Activated CD4-positive, alpha-beta memory T cell treated with anti-CD3 and anti-CD28 coated beads for 36 hours (primary cell): ENCODE measurements around the gene TMOD3. TPM values are rescaled to one million over a fixed set of nuclear protein-coding genes. Genes with fewer than 3 reads are reported as not detected.

ENCODE experiments used
- CTCF ChIA-PET: fragments of 350-600 bp; sonication (Branson Sonifier 250); formaldehyde crosslinking; loops from one replicate; lab custom pipeline; 2021; ENCODE audit warnings: antibody characterized with exemption, inconsistent platforms; lab: Charles Lee
- POLR2A ChIA-PET: fragments of 350-600 bp; sonication (Branson Sonifier 250); formaldehyde crosslinking; loops from one replicate; lab custom pipeline; 2021; ENCODE audit warnings: antibody characterized with exemption; lab: Charles Lee
- DNase-seq: peaks from one replicate; pipeline ENCODE4 v3.0.0-alpha.2; 2020
- H3K27ac Mint-ChIP-seq: one replicate; pipeline ENCODE4 v1.8.0; 2021; ENCODE audit warnings: mixed read lengths
- H3K27me3 Mint-ChIP-seq: one replicate; pipeline ENCODE4 v1.8.0; 2021; ENCODE audit warnings: mixed read lengths
- H3K36me3 Mint-ChIP-seq: one replicate; pipeline ENCODE4 v1.8.0; 2021; ENCODE audit warnings: mixed read lengths
- H3K4me1 Mint-ChIP-seq: one replicate; pipeline ENCODE4 v1.8.0; 2021; ENCODE audit warnings: low read depth, mixed read lengths
- H3K4me3 Mint-ChIP-seq: one replicate; pipeline ENCODE4 v1.8.0; 2021; ENCODE audit warnings: mild to moderate bottlenecking, mixed read lengths
- H3K9me3 Mint-ChIP-seq: one replicate; pipeline ENCODE4 v1.8.0; 2021; ENCODE audit warnings: mixed read lengths
- intact Hi-C: fragments of 100-400 bp; cut with micrococcal nuclease; formaldehyde crosslinking; loops from one replicate; pipeline ENCODE4 v1.15.1; 2023
- total RNA-seq, 2 experiments: library from RNA; stranded (reverse); gene quantifications; one replicate each; pipeline ENCODE4 v1.2.3, GENCODE V29; 2021

The TMOD3 gene
- total RNA-seq, 2 experiments from 2014 or later = 56.9 to 61.6 TPM

GRCh38 chr15:51955504-51955903 lies 126.1 kb downstream of the TMOD3 start:
- H3K4me3 Mint-ChIP-seq = no peak overlapping the region
- H3K27me3 Mint-ChIP-seq = no peaks in the 10 kb centered on the region
- intact Hi-C loops = no loop called here
- peaks cover 52% of the 10 kb centered on the region for H3K36me3 Mint-ChIP-seq
- no peak overlapping the region for H3K27ac Mint-ChIP-seq
- peaks cover under 1% of the 10 kb centered on the region for H3K4me1 Mint-ChIP-seq
- H3K9me3 Mint-ChIP-seq = no peaks in the 10 kb centered on the region
- no peak for DNase-seq
- ChIA-PET CTCF (no interaction called here), POLR2A (no interaction called here)

Other genes with a start within 250 kb of the TMOD3 start
- gene DMXL2, start 206.9 kb upstream of the TMOD3 start, total RNA-seq = 1 to 10 TPM; 6.1 to 6.3 TPM
- not detected for gene SCG3, start 148.2 kb upstream of the TMOD3 start, total RNA-seq
- gene LYSMD2, start 92.0 kb upstream of the TMOD3 start, total RNA-seq = 10 to 100 TPM; 18.1 to 18.6 TPM
- 1 to 10 TPM; 6.7 to 7.9 TPM for gene TMOD2, start 78.1 kb upstream of the TMOD3 start, total RNA-seq
- 10 to 100 TPM; 27.3 to 28.3 TPM for gene LEO1, start 142.1 kb downstream of the TMOD3 start, total RNA-seq
- gene MAPK6, start 189.6 kb downstream of the TMOD3 start, total RNA-seq = 10 to 100 TPM; 39.9 to 40.8 TPM